Measurements from ENCODE around the gene C17orf67. TPM values are rescaled to one million over a fixed set of nuclear protein-coding genes. Genes with fewer than 3 reads are reported as not detected.

The C17orf67 gene
- total RNA-seq, 6 donors from 2014 or later, result 0.76 to 4.2 (median 1.6) TPM

DNA sequence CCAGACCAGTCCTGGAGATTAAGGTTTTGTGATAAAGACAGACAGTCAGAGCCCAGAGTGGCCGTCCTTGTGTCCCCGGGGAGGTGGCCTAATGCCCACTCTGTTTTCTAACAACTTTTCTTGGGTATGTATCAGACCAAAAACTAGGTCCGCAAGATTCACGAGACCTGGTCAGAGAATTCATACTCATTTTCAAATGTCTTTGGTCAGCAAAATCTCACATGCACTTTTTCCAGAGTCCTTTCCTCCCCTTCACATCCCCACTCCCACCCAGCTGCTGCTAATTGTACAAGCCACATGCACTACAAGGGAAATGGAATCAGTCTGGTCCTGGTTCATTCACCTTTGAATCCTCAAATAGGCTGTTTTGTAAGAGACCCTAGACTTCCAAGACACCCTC lies 61.7 kb downstream of the C17orf67 start:
- ATAC-seq (ENCODE audit: low FRiP score in 2 of 2), result no peak
- no peak overlapping the region for H3K4me3 ChIP-seq
- H3K36me3 ChIP-seq, result no peaks in the 10 kb centered on the region
- TF ChIP-seq, protein P1, sequence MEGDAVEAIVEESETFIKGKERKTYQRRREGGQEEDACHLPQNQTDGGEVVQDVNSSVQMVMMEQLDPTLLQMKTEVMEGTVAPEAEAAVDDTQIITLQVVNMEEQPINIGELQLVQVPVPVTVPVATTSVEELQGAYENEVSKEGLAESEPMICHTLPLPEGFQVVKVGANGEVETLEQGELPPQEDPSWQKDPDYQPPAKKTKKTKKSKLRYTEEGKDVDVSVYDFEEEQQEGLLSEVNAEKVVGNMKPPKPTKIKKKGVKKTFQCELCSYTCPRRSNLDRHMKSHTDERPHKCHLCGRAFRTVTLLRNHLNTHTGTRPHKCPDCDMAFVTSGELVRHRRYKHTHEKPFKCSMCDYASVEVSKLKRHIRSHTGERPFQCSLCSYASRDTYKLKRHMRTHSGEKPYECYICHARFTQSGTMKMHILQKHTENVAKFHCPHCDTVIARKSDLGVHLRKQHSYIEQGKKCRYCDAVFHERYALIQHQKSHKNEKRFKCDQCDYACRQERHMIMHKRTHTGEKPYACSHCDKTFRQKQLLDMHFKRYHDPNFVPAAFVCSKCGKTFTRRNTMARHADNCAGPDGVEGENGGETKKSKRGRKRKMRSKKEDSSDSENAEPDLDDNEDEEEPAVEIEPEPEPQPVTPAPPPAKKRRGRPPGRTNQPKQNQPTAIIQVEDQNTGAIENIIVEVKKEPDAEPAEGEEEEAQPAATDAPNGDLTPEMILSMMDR (IDR thresholded peaks at IDR 0.05), result no peak
- no peak overlapping the region for H3K27ac ChIP-seq
- 90 to 100% methylated on average over 3 to 4 of the region's 4 CpGs for WGBS, 2 donors
- no peaks in the 10 kb centered on the region for H3K4me1 ChIP-seq
- DNase-seq, result no peak
- no peaks in the 10 kb centered on the region for H3K27me3 ChIP-seq
- no peaks in the 10 kb centered on the region for H3K9me3 ChIP-seq

DNA sequence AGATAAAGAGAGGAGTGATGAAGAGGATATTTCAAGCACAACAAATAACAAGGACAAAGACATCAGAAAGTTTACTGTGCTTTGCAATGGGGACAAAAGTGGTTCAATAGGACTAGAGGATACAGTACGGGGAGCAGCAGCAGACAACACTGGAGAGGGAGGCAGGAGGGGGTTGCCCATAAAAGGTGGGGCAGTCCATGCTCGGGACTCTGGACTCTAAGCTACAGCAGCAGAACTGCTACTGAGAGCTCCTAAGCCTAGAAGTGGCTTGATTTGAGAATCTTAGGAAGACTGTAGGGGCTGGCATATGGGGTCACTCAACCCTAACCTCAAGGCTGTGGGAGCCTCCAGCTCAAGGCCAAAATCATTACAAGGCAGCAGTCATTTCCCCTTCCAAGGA lies 62.2 kb downstream of the C17orf67 start:
- ATAC-seq (ENCODE audit: low FRiP score in 2 of 2), result no peak
- Histone ChIP-seq H3K4me1 (no peaks in the 10 kb centered on the region), H3K36me3 (no peaks in the 10 kb centered on the region), H3K27me3 (no peaks in the 10 kb centered on the region), H3K9me3 (no peaks in the 10 kb centered on the region), H3K27ac (no peak overlapping the region), H3K4me3 (no peak overlapping the region)
- DNase-seq, result no peak
- TF ChIP-seq, protein P1 (IDR thresholded peaks at IDR 0.05), result no peak
- TF ChIP-seq EP300 (IDR thresholded peaks at IDR 0.05) (no peak), POLR2A (IDR thresholded peaks at IDR 0.05) (no peak), POLR2AphosphoS5 (IDR thresholded peaks at IDR 0.05) (no peak)
- 81 to 89% methylated on average over 2 of the region's 2 CpGs for WGBS, 2 donors

GRCh38 chr17:56770427-56770826 lies 63.3 kb downstream of the C17orf67 start:
- DNase-seq (no peak), ATAC-seq (ENCODE audit: low FRiP score in 2 of 2) (no peak)
- Histone ChIP-seq H3K4me1 (no peaks in the 10 kb centered on the region), H3K9me3 (no peaks in the 10 kb centered on the region), H3K4me3 (no peak overlapping the region), H3K27me3 (no peaks in the 10 kb centered on the region), H3K27ac (no peak overlapping the region), H3K36me3 (no peaks in the 10 kb centered on the region)
- TF ChIP-seq EP300 (IDR thresholded peaks at IDR 0.05), result no peak
- TF ChIP-seq, protein P1 (IDR thresholded peaks at IDR 0.05), result no peak
- no peak for TF ChIP-seq POLR2AphosphoS5 (IDR thresholded peaks at IDR 0.05)
- TF ChIP-seq POLR2A (IDR thresholded peaks at IDR 0.05), result no peak

- no peak for TF ChIP-seq POLR2A (IDR thresholded peaks at IDR 0.05)
- ATAC-seq (ENCODE audit: low FRiP score in 2 of 2) (no peak), DNase-seq (no peak)
- no peak overlapping the region for H3K4me3 ChIP-seq
- no peak overlapping the region for H3K27ac ChIP-seq
- H3K27me3 ChIP-seq, result no peaks in the 10 kb centered on the region
- no peaks in the 10 kb centered on the region for H3K36me3 ChIP-seq
- H3K4me1 ChIP-seq, result no peaks in the 10 kb centered on the region
- WGBS, 2 donors, result 91 to 99% methylated on average over 4 of the region's 4 CpGs
- H3K9me3 ChIP-seq, result no peaks in the 10 kb centered on the region
Measured at GRCh38 chr17:56765449-56765848, 68.3 kb downstream of the C17orf67 start.

DNA sequence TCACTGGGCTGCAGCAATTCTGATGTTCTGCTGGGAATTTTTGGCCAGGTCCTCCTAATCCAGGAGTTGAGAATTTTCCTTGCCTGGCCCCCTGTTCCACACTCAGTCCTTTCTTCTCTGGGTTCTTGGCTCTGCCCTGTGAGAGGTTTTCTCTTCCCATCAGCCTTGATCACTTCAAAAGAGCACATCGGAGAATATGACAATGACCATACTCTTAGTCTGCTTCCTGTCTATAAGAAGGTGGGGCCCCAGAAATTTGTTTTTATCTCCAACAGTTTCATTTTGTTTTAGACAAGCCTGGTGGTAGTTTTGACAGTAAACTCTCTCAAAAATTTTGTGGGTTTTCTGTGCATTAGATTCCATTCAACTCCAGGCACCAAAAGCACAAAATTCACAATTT lies 70.7 kb downstream of the C17orf67 start:
- DNase-seq (no peak), ATAC-seq (ENCODE audit: low FRiP score in 2 of 2) (no peak)
- H3K27ac ChIP-seq, result no peak overlapping the region
- 26 to 58% methylated on average over 1 of the region's 1 CpG for WGBS, 2 donors
- H3K4me3 ChIP-seq, result no peak overlapping the region
- no peaks in the 10 kb centered on the region for H3K9me3 ChIP-seq
- H3K4me1 ChIP-seq, result no peaks in the 10 kb centered on the region
- no peaks in the 10 kb centered on the region for H3K27me3 ChIP-seq
- TF ChIP-seq, protein P1 (IDR thresholded peaks at IDR 0.05), result no peak
- TF ChIP-seq POLR2A (IDR thresholded peaks at IDR 0.05) (no peak), EP300 (IDR thresholded peaks at IDR 0.05) (no peak), POLR2AphosphoS5 (IDR thresholded peaks at IDR 0.05) (no peak)
- H3K36me3 ChIP-seq, result no peaks in the 10 kb centered on the region
